OCI-LY1 (cell line): Measurements from ENCODE around the gene TERB1.

Source experiments
- EZH2 ChIP-seq: fragments of 200-600 bp; sonication (generic), shearing (Covaris generic); IDR thresholded peaks from 2 replicates; pipeline ENCODE4 v1.8.0; 2017; ENCODE audit warnings: borderline replicate concordance, mixed run types, mild to moderate bottlenecking, antibody characterized with exemption, low read length, moderate library complexity, mixed read lengths
- TF ChIP-seq, protein P1 (sequence below): fragments of 200-600 bp; sonication (generic), shearing (Covaris generic); IDR thresholded peaks from 2 replicates; pipeline ENCODE4 v1.5.1; 2017; ENCODE audit warnings: mild to moderate bottlenecking, antibody characterized with exemption, low read length, moderate library complexity, mixed read lengths

DNA sequence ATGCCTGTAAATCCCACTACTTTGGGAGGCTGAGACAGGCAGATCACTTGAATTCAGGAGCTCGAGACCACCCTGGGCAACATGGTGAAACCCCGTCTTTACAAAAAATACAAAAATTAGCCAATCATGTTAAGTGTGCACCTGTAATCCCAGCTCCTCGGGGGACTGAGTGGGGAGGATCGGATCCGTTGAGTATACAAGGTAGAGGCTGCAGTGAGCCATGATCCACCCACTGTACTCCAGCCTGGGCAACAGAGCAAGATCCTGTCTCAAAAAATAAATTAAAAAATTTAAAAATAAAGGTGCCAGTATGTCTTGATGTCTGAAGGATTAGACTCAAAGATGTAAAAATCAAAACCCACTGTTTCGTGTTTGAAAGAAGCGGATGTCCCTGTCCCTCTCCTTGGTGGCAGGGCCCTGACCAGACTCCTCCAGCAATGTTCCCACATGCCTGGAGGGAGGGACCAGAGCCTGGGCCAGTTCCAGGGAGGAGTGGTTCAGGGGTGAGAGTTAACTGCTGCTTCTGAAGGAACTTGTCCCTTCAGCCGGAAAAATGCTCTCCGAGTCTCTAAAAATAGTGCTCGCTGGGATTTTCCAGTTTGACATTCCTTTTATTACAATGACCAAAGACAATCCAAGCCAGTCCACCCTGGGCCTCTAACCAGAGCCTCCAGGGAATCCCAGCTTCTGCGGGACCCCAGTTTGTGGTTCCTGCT, 95.4 kb downstream of the TERB1 start:
- TF ChIP-seq, protein P1, sequence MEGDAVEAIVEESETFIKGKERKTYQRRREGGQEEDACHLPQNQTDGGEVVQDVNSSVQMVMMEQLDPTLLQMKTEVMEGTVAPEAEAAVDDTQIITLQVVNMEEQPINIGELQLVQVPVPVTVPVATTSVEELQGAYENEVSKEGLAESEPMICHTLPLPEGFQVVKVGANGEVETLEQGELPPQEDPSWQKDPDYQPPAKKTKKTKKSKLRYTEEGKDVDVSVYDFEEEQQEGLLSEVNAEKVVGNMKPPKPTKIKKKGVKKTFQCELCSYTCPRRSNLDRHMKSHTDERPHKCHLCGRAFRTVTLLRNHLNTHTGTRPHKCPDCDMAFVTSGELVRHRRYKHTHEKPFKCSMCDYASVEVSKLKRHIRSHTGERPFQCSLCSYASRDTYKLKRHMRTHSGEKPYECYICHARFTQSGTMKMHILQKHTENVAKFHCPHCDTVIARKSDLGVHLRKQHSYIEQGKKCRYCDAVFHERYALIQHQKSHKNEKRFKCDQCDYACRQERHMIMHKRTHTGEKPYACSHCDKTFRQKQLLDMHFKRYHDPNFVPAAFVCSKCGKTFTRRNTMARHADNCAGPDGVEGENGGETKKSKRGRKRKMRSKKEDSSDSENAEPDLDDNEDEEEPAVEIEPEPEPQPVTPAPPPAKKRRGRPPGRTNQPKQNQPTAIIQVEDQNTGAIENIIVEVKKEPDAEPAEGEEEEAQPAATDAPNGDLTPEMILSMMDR: no peak
- TF ChIP-seq EZH2: no peak
